ENCODE data around the gene PDZRN4. TPM values are rescaled to one million over a fixed set of nuclear protein-coding genes. Genes with fewer than 3 reads are reported as not detected.
A peak's percentile ranks its signal among the peaks of the same experiment; 100 is the strongest.

Gene PDZRN4
- polyA plus RNA-seq, 1 donor from 2014 or later = 46.7 TPM

DNA sequence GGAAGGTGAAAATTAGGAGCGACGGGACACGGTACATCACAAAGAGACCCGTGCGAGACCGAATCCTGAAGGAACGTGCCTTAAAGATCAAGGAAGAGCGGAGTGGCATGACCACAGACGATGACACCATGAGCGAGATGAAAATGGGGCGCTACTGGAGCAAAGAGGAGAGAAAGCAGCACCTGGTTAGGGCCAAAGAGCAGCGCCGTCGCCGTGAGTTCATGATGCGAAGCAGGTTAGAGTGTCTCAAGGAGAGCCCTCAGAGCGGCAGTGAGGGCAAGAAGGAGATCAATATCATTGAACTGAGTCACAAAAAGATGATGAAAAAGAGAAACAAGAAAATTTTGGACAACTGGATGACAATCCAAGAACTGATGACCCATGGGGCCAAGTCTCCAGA, 385.3 kb downstream of the PDZRN4 start:
- Histone ChIP-seq H3K4me2 (ENCODE audit: low read length) (no peak overlapping the region), H2AFZ (ENCODE audit: low read depth, low read length) (no peak overlapping the region)

DNA sequence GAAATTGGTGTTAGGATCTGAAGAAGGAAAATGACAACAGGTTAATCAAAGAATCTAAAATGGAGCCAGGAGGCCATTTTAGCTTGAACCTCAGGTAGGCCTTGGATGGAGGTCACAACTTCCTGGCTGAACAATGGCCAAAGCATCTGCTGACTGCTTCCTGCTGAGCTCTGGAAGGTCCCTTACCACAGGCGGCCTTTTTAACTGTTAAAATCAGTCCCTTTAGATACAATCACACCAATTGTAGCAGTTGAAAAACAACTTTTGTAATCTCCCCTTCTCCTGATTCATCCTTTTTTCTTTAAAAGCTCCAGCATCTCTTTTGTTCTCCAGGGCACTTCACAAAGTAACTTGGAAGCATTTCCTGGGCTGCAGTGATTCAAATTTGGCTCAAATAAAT, 388.8 kb downstream of the PDZRN4 start:
- Histone ChIP-seq H3K9me3 (ENCODE audit: low read length) (no peaks in the 10 kb centered on the region), H3K79me2 (replicated peaks; ENCODE audit: insufficient read depth, low read length) (no peaks in the 10 kb centered on the region), H3F3A (ENCODE audit: insufficient read depth, low read length, poor library complexity, severe bottlenecking) (peaks cover 3% of the 10 kb centered on the region), H3K9ac (ENCODE audit: low read length) (no peak overlapping the region), H3K36me3 (ENCODE audit: insufficient read depth, low read length) (peaks cover 23% of the 10 kb centered on the region), H3K4me2 (ENCODE audit: low read length) (no peak overlapping the region), H3K27ac (ENCODE audit: low read length) (peak overlapping the region; percentile 63), H2AFZ (ENCODE audit: low read depth, low read length) (no peak overlapping the region), H3K9me2 (ENCODE audit: insufficient read depth, low read length) (no peaks in the 10 kb centered on the region), H4K20me1 (ENCODE audit: insufficient read depth) (no peaks in the 10 kb centered on the region), H3K27me3 (ENCODE audit: insufficient read depth, low read depth, low read length) (no peaks in the 10 kb centered on the region), H3K4me3 (ENCODE audit: low read length) (no peak overlapping the region)
- TF ChIP-seq POLR2AphosphoS5 (IDR thresholded peaks at IDR 0.05) (no peak), EZH2 (IDR thresholded peaks at IDR 0.05; ENCODE audit: borderline replicate concordance, insufficient read depth, low read length, poor library complexity, severe bottlenecking) (no peak), TAF1 (IDR thresholded peaks at IDR 0.05; ENCODE audit: low read depth) (no peak)

More for the DNA sequence above, 385.3 kb downstream of the PDZRN4 start:
- Histone ChIP-seq H3K27me3 (ENCODE audit: insufficient read depth, low read depth, low read length) (no peaks in the 10 kb centered on the region), H3K9ac (ENCODE audit: low read length) (no peak overlapping the region), H3K9me3 (ENCODE audit: low read length) (no peaks in the 10 kb centered on the region), H3K79me2 (replicated peaks; ENCODE audit: insufficient read depth, low read length) (no peaks in the 10 kb centered on the region), H3K36me3 (ENCODE audit: insufficient read depth, low read length) (peaks cover 23% of the 10 kb centered on the region), H3K4me3 (ENCODE audit: low read length) (no peak overlapping the region), H3K9me2 (ENCODE audit: insufficient read depth, low read length) (no peaks in the 10 kb centered on the region), H4K20me1 (ENCODE audit: insufficient read depth) (no peaks in the 10 kb centered on the region), H3F3A (ENCODE audit: insufficient read depth, low read length, poor library complexity, severe bottlenecking) (peaks cover 3% of the 10 kb centered on the region), H3K27ac (ENCODE audit: low read length) (no peak overlapping the region)
- TF ChIP-seq EP300 (conservative IDR thresholded peaks at IDR 0.05; ENCODE audit: poor library complexity, severe bottlenecking) = no peak
- TF ChIP-seq MXI1 (conservative IDR thresholded peaks at IDR 0.05; ENCODE audit: poor library complexity, severe bottlenecking) = no peak
- no peak for TF ChIP-seq RAD21 (conservative IDR thresholded peaks at IDR 0.05)
- no peak for TF ChIP-seq EZH2 (IDR thresholded peaks at IDR 0.05; ENCODE audit: borderline replicate concordance, insufficient read depth, low read length, poor library complexity, severe bottlenecking)
- TF ChIP-seq, protein P1, sequence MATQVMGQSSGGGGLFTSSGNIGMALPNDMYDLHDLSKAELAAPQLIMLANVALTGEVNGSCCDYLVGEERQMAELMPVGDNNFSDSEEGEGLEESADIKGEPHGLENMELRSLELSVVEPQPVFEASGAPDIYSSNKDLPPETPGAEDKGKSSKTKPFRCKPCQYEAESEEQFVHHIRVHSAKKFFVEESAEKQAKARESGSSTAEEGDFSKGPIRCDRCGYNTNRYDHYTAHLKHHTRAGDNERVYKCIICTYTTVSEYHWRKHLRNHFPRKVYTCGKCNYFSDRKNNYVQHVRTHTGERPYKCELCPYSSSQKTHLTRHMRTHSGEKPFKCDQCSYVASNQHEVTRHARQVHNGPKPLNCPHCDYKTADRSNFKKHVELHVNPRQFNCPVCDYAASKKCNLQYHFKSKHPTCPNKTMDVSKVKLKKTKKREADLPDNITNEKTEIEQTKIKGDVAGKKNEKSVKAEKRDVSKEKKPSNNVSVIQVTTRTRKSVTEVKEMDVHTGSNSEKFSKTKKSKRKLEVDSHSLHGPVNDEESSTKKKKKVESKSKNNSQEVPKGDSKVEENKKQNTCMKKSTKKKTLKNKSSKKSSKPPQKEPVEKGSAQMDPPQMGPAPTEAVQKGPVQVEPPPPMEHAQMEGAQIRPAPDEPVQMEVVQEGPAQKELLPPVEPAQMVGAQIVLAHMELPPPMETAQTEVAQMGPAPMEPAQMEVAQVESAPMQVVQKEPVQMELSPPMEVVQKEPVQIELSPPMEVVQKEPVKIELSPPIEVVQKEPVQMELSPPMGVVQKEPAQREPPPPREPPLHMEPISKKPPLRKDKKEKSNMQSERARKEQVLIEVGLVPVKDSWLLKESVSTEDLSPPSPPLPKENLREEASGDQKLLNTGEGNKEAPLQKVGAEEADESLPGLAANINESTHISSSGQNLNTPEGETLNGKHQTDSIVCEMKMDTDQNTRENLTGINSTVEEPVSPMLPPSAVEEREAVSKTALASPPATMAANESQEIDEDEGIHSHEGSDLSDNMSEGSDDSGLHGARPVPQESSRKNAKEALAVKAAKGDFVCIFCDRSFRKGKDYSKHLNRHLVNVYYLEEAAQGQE (IDR thresholded peaks at IDR 0.05; ENCODE audit: borderline replicate concordance) = no peak
- no peak for TF ChIP-seq POLR2AphosphoS5 (IDR thresholded peaks at IDR 0.05)
- TF ChIP-seq TAF1 (IDR thresholded peaks at IDR 0.05; ENCODE audit: low read depth) = no peak
- TF ChIP-seq, protein P2, sequence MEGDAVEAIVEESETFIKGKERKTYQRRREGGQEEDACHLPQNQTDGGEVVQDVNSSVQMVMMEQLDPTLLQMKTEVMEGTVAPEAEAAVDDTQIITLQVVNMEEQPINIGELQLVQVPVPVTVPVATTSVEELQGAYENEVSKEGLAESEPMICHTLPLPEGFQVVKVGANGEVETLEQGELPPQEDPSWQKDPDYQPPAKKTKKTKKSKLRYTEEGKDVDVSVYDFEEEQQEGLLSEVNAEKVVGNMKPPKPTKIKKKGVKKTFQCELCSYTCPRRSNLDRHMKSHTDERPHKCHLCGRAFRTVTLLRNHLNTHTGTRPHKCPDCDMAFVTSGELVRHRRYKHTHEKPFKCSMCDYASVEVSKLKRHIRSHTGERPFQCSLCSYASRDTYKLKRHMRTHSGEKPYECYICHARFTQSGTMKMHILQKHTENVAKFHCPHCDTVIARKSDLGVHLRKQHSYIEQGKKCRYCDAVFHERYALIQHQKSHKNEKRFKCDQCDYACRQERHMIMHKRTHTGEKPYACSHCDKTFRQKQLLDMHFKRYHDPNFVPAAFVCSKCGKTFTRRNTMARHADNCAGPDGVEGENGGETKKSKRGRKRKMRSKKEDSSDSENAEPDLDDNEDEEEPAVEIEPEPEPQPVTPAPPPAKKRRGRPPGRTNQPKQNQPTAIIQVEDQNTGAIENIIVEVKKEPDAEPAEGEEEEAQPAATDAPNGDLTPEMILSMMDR (IDR thresholded peaks at IDR 0.05; ENCODE audit: poor library complexity, severe bottlenecking) = no peak
- TF ChIP-seq SMC3 (conservative IDR thresholded peaks at IDR 0.05; ENCODE audit: poor library complexity) = no peak
